NB4 (cell line): ENCODE results near the gene BIVM.

ENCODE experiments used
- DNase-seq: peaks from one replicate; pipeline ENCODE4 v3.0.0; 2010; ENCODE audit warnings: low read depth
- H3K4me3 ChIP-seq: one replicate; pipeline ENCODE4 v1.5.1; 2011; ENCODE audit warnings: mild to moderate bottlenecking, low read depth, low read length, moderate library complexity
- MYC ChIP-seq: IDR thresholded peaks from 2 replicates; pipeline ENCODE4 v1.6.1; 2011; ENCODE audit warnings: low read depth, low read length
- POLR2A ChIP-seq: IDR thresholded peaks from 2 replicates; pipeline ENCODE4 v1.6.1; 2011; ENCODE audit warnings: mild to moderate bottlenecking; ENCODE audit not compliant: insufficient read length; ENCODE audit errors: extremely low read depth
- TF ChIP-seq, protein P1 (sequence below): IDR thresholded peaks from one replicate; pipeline ENCODE4 v1.5.1; 2012; ENCODE audit warnings: low read depth, low read length
- TF ChIP-seq, protein P2 (sequence below): IDR thresholded peaks from 2 replicates; pipeline ENCODE4 v1.6.1; 2011; ENCODE audit warnings: low read depth, low read length

Gene BIVM

GRCh38 chr13:102793611-102794355, 5.1 kb upstream of the BIVM start:
- TF ChIP-seq, protein P1, sequence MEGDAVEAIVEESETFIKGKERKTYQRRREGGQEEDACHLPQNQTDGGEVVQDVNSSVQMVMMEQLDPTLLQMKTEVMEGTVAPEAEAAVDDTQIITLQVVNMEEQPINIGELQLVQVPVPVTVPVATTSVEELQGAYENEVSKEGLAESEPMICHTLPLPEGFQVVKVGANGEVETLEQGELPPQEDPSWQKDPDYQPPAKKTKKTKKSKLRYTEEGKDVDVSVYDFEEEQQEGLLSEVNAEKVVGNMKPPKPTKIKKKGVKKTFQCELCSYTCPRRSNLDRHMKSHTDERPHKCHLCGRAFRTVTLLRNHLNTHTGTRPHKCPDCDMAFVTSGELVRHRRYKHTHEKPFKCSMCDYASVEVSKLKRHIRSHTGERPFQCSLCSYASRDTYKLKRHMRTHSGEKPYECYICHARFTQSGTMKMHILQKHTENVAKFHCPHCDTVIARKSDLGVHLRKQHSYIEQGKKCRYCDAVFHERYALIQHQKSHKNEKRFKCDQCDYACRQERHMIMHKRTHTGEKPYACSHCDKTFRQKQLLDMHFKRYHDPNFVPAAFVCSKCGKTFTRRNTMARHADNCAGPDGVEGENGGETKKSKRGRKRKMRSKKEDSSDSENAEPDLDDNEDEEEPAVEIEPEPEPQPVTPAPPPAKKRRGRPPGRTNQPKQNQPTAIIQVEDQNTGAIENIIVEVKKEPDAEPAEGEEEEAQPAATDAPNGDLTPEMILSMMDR, result no peak
- H3K4me3 ChIP-seq, result no peak overlapping the region
- DNase-seq, result no peak

DNA sequence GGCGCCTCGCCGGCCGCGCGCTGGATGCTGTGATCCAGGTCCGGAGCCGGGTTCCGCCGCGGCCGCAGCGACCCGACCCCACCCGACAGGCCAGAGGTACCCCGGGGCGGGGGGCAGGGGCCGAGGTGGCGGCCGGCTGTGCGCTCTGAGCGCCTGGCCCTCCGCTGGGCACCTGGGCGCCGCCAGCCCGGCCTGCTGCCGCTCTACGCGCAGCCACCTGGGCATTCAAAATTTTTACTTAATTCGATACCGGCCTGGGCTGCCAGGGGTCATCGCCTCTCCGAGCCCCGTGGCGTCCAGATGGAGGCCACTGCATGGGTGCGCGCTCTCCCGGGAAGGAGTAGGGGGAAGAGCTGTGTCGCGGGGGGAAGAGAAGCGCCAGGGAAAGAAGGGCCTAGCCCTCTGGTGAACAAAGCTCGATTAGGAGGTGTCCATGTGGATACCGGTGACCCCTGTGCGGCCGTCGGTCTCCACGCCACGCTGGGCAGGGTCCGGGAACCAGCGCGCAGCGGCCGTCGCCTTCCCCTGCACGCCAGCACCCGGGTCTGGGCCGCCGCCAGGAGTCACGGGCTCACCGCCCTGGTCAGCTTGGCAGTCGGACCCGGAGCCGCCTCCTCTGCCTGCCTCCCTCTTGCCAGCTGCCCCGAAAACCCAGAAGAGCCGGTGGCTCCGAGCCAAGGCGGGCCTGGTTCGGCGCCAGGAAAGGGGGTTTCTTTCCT, 666 bp downstream of the BIVM start:
- TF ChIP-seq, protein P2, sequence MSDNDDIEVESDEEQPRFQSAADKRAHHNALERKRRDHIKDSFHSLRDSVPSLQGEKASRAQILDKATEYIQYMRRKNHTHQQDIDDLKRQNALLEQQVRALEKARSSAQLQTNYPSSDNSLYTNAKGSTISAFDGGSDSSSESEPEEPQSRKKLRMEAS, result peak; percentile 46; the same call in 1 of the 2 replicates
- TF ChIP-seq POLR2A, result no peak
- TF ChIP-seq, protein P1, result peak; percentile 2
- peak overlapping the region; percentile 78 for H3K4me3 ChIP-seq
- DNase-seq, result no peak

DNA sequence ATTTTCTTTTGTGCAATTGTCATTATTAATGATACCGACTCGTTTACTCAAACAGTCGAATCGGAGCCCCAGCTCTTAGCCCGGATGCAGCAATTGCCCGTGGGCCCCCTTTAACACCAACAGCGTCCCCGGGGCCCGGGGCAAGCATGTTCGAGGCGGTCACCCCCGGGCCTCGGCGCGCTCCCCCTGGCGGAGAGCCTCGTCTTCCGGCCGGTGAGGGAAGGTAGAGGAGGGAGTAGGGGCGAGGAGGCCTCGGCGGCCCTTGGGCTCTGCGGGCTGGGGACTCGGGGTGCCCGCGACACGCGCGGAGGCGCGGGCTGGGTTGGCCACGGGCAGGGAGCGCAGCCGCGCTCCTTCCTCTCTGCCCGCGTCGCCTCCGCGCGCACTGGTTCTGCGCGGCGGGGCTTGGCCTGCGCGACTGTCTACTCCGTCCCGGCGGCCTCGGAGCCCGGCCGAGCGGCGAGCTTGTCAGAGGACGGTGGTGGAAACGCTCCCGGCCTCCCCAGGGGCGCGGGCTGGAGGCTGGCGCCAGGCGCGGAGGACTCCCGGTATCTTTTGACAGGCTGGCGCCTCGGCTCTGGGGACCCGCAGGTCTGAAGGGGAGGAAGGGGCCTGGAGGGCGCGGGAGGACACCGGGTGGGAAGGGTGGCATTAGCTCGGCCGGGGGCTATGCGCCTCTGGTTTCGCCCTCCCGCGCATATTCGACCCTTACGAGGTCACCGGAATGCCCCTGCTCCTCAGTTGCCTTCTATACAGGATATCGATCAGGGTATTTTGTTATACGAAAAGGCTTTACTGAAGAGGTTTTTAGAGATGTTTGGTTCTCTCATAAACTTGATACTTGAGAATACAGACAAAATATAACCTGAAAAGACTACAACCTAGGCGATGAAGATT, 1.5 kb downstream of the BIVM start:
- peak; percentile 92 for DNase-seq

DNA sequence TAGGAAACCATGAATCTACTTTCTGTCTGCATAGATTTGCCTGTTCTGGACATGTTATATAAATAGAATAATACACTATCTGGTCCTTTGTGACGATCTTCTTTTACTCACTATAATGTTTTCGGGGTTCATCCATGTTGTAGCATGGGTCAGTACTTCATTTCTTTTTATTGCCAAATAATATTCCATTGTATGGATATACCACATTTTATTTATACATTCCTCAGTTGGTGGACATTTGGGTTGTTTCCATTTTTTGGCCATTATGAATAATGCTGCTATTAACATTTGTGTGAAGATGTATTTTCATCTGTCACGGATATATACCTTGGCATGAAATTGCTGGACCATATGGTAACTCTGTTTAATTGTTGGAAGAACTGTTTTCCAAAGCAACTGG, 6.8 kb downstream of the BIVM start:
- no peak overlapping the region for H3K4me3 ChIP-seq
- no peak for TF ChIP-seq POLR2A
- TF ChIP-seq, protein P1, result no peak
- no peak for TF ChIP-seq MYC
- TF ChIP-seq, protein P2, result no peak
- DNase-seq, result no peak

More for the DNA sequence above, 1.5 kb downstream of the BIVM start:
- peak overlapping the region; percentile 78 for H3K4me3 ChIP-seq
- TF ChIP-seq, protein P1, result peak; percentile 73
- peak; percentile 68 for TF ChIP-seq MYC
- TF ChIP-seq POLR2A, result peak; percentile 44
- TF ChIP-seq, protein P2, result peak; percentile 51; the same call in 1 of the 2 replicates

DNA sequence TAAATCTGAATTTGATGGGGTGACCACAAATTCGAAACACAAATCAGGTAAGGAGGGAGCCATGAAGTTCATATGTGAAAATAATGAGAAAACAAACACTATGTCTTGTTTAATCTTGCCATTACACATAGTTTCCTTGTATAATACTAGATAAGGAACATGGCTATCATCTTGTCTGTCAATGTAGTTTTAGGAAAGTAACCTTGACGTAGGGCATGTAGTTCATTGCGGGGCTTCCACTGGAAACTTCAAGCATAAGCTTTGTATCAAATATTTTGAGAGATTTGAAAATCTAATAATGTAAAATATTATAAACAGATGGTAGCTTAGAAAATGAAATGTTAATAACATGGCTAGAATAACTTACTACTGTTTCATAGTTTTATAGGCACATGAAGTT, 8.8 kb downstream of the BIVM start:
- DNase-seq, result no peak
- no peak overlapping the region for H3K4me3 ChIP-seq
- TF ChIP-seq, protein P2, result no peak
- TF ChIP-seq MYC (no peak), POLR2A (no peak)
- TF ChIP-seq, protein P1, result no peak
